GM21447 (cell line): ENCODE data around the gene PRCD.
A peak's percentile ranks its signal among the peaks of the same experiment; 100 is the strongest.
"Not testable (repeated sequence)": the region's sequence is repeated elsewhere in the genome, so short reads cannot be mapped to it uniquely, and the experiment has no call there.

Experiments used
- ATAC-seq: cut with Tn5 transposase; IDR thresholded peaks from one replicate; pipeline ENCODE4 v1.9.1; 2021; ENCODE audit not compliant: unreplicated experiment

The PRCD gene

DNA sequence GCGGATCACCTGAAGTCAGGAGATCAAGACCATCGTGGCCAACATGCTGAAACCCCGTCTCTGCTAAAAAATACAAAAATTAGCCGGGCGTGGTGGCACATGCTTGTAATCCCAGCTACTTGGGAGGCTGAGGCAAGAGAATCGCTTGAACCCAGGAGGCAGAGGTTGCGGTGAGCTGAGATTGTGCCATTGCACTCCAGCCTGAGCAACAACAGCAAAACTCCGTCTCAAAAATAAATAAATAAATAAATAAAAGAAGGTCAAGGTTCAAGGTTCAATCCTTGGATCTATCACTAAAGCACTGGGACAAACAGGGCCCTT is 14.4 kb upstream of the PRCD start:
- ATAC-seq, result not testable (repeated sequence)

- not testable (repeated sequence) for ATAC-seq
Measured at GRCh38 chr17:76527016-76527415, 12.8 kb upstream of the PRCD start.

DNA sequence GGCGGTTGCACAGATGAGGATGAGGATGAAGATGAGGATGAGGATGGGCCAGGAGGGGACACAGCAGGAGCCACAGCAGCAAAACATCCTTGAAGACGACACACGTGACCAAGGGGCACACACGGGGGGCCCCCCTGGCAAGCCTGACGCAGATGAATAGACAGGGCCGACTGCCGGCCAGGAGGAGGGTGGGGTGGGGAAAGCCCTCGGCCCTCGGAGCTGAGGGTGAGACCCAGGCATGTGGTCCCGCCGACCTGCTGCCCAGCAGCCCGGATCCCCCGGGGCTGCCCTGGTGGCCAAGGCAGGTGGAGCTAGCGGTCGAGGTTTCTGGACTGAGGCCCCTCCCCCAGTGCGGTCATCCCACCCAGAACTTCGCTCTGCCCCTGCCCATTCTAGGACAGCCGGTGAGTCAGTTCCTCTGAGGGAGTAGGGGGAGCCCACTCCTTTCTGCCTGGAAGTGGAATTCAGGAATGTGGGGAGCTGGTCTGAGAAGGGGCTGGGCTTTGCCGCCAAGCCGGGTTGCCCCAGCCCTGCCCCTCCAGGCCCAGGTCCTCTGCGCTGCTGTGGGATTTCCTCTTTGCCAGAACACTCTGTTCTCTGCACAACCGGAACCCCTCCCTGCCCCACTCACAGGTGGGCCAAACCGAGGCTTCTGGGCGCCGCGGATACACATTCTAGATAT is 12.3 kb upstream of the PRCD start:
- ATAC-seq, result peak; percentile 62

DNA sequence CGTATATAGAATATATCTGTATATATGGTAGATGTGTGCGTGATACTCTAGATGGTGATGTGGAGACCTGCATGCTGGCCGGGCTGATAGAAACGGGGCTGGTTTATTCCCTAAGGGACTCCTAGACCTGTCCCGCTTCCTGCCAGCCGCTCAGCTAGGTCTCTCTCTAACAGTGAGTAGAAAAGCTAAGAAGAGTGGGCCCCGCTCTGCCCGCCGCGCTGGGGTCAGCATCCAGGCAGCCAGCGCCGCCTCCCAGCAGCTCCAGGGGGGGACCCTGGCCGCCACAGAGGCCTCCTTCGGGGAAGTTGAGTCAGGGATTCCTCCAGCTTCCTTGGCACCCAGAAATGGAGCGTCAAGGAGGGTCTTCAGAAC is 11.7 kb upstream of the PRCD start:
- peak; percentile 51 for ATAC-seq

DNA sequence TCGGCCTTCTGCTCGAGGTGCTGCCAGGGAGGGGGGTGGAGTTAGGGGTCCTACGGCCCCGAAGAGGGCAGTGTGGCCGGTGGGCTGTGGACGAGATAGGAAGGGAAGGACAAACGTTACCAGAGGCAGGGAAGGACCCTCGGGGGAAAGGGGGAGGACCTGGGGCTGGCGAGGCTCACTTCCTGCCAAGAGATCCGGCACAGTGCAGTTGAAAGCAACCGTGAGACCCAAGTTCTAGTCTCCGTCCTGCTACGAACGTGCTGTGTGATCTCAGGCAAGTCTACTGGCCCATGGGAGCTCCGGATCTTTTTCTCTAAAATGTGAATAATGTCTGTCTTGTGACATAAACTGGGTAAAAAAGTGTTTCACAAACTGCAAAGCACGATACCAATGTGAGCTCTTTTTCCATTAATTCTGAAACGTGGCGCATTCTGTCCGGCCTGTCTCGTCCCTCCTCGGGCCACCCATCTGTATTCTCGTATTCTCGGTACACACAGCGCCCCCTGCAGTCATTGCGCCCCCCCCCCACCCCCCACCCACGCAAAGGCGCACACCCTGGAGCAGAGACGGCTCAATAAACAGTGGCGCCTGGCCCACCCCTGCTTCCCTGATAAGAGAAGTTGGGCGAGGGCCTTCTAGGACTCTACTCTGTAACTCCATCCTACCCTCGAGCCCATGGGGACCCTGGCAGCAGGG is 11.2 kb upstream of the PRCD start:
- ATAC-seq, result no peak

DNA sequence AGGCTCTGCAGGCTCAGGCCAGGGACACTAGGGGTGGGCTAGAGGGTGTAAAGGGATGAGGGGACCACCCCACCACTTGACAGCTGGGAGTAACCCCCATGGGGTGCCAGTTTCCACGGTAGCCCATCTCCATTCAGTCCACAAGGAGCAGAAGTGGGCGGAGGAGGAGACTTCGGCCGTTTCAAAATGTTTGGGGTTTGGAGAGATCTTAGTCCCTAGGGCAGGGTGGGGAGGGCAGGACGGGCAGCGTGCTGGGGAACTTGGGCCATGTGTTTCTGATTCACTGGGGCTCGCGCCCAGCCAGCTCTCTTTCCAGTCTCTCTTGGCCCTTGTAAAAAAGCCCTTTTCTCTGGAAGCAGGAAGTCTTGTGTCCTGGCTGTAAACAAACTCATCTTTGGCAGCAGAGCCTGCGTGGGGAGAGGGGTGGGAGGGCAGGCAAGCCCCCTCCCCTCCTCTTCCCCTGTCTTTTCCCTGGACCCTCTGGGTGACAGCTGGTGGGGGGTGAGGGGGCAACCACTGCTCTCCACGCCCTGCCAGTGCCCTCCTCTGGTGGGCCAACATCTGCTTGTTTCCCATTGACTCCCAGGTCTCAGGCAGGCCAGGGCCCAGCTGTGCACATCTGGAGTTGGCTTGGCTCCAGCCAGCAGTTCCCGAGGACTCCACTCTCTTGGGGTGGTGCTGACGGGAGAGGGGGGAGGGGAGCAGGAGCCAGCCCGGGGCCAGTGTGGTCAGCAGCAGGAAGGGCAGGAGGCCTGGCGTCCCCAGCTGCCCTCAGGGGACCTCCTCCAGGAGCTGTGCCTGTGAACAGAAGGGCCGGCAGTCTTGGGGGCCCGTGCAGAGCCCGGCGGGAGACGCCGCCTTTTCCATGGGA is 10.4 kb upstream of the PRCD start:
- no peak for ATAC-seq

GRCh38 chr17:76530095-76530723 is 9.6 kb upstream of the PRCD start:
- no peak for ATAC-seq

GRCh38 chr17:76530811-76531485 is 8.9 kb upstream of the PRCD start:
- no peak for ATAC-seq

GRCh38 chr17:76531486-76532038 is 8.3 kb upstream of the PRCD start:
- no peak for ATAC-seq

DNA sequence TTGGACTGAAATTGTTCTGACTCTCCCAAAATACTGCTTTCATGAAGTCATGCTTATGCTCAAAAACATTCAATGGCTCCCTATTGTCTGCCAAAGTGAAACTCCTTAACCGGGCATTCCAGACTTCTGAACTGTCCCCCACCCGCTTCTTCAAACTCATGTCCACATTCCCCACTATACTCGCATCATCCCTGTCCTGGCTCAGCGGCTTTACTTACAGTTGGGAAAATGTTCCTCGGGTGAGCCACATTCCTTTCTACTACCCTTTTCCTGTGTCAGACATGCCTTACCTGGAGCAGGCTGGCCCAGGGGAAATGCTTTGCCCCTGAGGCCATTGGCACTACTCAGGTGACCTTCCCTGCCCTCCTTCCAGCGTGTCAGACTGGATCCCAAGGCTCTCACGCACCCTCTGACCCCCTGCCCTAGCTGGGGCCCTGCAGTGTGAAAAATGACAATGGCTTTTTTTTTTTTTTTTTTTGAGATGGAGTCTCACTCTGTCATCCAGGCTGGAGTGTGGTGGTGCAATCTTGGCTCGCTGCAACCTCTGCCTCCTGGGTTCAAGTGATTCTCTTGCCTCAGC is 7.7 kb upstream of the PRCD start:
- no peak for ATAC-seq

DNA sequence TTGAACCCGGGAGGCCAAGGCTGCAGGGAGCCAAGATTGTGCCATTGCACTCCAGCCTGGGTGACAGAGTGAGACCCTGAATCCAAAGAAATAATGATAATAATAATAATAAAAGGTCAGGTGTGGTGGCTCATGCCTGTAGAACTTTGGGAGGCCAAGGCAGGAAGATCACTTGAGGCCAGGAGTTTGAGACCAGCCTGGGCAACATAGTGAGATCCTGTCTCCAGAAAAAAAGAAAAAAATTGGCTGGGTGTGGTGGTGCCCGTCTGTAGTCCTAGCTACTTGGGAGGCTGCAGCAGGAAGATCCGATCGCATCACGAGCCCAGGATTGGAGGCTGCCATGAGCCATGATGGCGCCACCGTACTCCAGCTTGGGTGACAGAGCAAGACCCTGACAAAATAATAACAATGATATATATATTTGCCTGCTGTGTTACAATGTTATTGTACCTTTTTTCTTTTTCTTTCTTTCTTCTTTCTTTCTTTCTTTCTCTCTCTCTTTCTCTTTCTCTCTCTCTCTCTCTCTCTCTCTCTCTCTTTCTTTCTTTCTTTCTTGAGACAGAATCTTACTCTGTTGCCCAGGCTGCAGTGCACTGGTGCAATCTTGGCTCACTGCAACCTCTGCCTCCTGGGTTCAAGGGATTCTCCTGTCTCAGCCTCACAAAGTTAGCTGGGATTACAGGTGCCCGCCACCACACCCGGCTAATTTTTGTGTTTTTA is 6.0 kb upstream of the PRCD start:
- not testable (repeated sequence) for ATAC-seq

DNA sequence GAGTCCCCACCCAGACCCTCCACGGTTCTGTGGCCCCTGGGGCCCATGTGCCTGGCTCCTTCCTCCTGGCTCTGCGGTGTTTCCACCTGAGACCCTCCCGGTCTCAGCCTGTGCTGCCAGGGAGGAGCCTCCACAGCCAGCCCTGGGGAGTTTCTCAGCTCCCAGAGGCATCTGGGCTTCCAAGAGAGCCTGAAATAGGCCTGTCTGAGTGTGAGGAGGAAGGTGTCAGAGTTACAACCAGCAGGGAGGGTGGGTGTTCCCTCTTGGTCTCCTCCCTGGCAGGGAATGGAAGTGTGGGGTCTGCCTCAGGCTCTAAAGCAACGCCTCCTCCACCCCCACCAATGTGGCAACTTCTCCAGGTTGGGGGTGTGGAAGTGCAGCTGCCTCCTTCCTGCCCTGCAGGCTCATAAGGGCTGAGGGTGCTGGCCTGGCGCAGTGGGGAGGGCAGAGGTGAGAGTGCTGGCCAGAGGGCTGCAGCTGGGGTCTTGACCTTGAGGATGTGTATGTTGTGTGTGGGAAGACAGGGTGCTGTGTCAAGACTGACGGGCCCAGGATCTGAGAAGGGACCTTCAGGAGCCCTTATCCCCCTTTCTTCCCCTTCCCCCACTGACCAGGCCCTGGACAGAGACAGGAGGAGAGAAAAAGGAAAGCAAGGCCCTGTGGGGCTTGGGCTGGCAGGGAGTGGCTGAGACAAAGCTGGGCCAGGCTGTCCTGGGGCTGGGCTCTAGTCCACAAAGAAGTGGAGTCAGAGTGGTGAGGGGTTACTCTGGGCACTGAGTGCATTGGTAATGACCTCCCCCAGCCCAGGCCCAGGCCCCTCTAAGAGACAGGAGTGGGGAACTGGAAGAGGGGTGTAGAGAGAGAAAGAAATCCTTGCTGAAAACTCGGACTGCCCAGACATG is 4.8 kb upstream of the PRCD start:
- no peak for ATAC-seq

DNA sequence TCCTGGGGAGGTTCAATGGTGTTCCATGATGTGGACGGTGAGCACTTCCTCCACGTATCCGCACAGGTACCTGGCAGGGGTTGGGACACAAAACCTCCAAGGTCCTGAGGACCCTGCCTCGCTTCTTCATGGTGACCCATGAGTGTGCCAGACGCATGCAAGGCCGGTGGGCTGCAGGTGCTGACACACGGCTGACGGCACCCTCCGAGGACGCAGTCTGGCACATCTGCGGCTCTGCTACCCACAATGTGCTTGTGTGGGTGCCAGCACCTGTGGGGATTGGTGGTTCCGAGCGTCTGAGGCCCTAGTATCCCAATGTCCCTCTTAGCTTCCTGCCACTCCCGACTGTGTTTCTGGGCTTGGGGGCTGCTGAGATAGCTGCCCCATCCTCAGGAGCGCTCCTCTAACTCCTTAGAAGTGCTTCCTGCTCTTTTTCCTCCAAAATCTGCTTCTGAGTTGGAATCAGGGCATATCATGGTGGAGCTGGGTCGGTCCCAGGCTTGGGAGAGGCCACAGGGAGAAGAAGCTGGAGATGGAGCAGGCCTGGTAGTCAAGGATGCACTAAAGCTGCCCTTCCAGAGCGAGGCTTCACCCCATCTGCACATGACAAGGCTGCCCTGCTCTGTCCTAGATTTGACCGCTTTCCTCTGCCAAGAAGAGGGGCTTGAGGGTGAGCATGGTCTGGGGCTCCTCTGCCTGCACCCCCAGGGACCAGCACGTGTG is 3.9 kb upstream of the PRCD start:
- ATAC-seq, result no peak

DNA sequence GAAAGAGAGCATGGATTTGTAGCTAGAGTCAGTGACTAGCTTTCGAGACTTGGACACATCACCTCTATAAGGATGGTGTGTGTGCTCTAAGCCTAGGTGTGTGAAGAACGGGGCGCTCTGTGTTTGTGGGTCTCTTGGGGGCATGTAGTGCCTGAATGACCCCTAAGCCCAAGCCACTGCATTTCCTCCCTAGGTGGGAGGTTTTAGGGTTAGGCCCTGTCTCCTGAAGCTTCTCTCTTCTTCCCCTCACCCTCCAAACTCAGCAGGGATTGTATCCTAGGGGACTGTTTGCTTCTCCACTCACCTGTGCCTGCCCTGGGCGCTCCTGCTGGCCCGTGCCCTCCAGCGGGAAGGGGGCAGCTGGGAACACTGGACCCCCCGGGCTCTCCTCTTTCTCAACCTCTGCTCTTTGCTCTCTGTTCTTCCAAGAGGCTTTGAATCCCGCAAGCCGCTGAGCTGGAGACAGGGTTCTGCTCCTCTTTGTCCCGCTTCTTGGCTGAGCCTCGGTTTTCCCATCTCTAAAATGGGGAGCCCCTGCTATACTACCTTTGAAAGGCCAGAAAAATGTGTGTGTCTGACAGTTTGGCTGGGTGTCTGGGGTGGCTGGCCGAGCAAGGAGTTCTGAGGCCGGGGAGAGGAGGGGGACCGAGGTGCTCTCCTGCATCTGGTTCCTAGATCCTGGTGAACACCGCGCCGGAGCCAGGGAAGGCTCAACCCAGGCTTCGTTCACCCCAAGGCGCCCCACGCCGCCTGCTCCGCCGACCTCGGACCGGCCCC is 3.1 kb upstream of the PRCD start:
- no peak for ATAC-seq

GRCh38 chr17:76537288-76537577 is 2.6 kb upstream of the PRCD start:
- no peak for ATAC-seq

DNA sequence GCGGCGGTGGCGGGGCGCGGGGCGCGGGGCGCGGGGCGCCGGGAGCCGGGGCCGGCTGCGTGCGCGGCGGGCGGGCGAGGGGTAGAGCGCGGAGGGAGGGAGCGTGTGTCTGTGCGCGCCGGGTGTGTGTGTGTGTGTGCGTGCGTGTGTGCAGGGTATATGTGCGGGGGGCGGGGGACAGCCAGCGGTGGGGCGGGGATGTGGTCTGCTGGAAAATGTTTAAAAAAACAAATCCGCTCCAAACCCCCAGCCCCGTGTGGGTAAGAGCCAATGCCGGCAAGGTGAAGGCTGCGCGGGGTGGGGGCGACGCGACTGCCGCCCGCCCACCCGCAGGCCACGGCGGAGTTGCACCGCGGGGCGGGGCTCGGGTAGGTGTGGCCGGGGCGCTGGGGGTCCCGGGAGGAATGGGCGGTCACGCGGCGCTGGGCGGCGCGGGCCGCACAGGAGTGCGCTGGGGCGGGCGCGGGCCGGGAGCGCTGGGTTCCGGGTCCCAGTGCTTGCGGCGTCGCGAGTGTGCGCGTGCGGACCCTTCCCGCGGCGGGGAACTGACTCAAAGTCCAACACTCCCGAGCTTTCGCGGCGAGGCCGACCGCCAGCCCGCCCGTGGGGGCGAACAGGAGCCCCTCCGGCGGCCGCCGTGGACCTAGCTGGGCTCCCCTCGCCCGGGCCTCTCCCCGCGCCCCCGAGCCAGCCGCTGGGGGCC is 2.1 kb upstream of the PRCD start, which contains the start of gene CYGB:
CYGB (minus strand) TSS at position 132 of the 703 bp plus-strand sequence. CDS start 167 bp downstream, outside the sequence.
- ATAC-seq, result no peak
